BE2C (cell line): ENCODE measurements around the gene URGCP.
"Not testable (repeated sequence)": the region's sequence is repeated elsewhere in the genome, so short reads cannot be mapped to it uniquely, and the experiment has no call there.

Source experiments
- DNase-seq: peaks from one replicate; pipeline ENCODE4 v3.0.0-alpha.2; 2020
- H3K27me3 ChIP-seq: fragments of 250-450 bp; sonication (Bioruptor Pico); 2 replicates; pipeline ENCODE4 v1.5.1; 2020; ENCODE audit warnings: mild to moderate bottlenecking
- H3K36me3 ChIP-seq: fragments of 250-450 bp; sonication (Bioruptor Pico); 2 replicates; pipeline ENCODE4 v1.5.1; 2020; ENCODE audit warnings: mild to moderate bottlenecking
- H3K4me1 ChIP-seq: fragments of 250-450 bp; sonication (Bioruptor Pico); 2 replicates; pipeline ENCODE4 v1.5.1; 2020
- H3K4me3 ChIP-seq: 2 replicates; pipeline ENCODE4 v1.5.1; 2011; ENCODE audit warnings: low read depth, low read length
- H3K9me3 ChIP-seq: fragments of 250-450 bp; sonication (Bioruptor Pico); 2 replicates; pipeline ENCODE4 v1.5.1; 2020
- CTCF ChIP-seq: IDR thresholded peaks from 2 replicates; pipeline ENCODE4 v1.5.1; 2012; ENCODE audit warnings: mild to moderate bottlenecking, low read depth, low read length

URGCP gene

GRCh38 chr7:43905209-43905946 is 1.0 kb downstream of the URGCP start:
- DNase-seq, result peak; percentile 30
- Histone ChIP-seq H3K4me3 (peak overlapping the region; percentile 83), H3K4me1 (peaks cover 11% of the 10 kb centered on the region), H3K27me3 (no peaks in the 10 kb centered on the region; the same call in 1 of the 2 replicates), H3K9me3 (no peaks in the 10 kb centered on the region), H3K36me3 (no peaks in the 10 kb centered on the region)
- TF ChIP-seq CTCF, result no peak

- Histone ChIP-seq H3K36me3 (no peaks in the 10 kb centered on the region), H3K4me1 (peaks cover 11% of the 10 kb centered on the region), H3K9me3 (no peaks in the 10 kb centered on the region), H3K4me3 (no peak overlapping the region), H3K27me3 (no peaks in the 10 kb centered on the region; the same call in 1 of the 2 replicates)
- TF ChIP-seq CTCF, result no peak
- DNase-seq, result no peak
These were observed 1.7 kb downstream of the URGCP start for GRCh38 chr7:43904533-43905208.

- no peak for DNase-seq
- TF ChIP-seq CTCF, result no peak
- Histone ChIP-seq H3K4me3 (no peak overlapping the region), H3K36me3 (no peaks in the 10 kb centered on the region), H3K4me1 (peaks cover 11% of the 10 kb centered on the region), H3K9me3 (no peaks in the 10 kb centered on the region), H3K27me3 (no peaks in the 10 kb centered on the region; the same call in 1 of the 2 replicates)
These were observed 3.8 kb downstream of the URGCP start for GRCh38 chr7:43902542-43903054.

GRCh38 chr7:43898571-43898970 is 7.8 kb downstream of the URGCP start:
- DNase-seq, H3K9me3 ChIP-seq, H3K36me3 ChIP-seq, H3K4me1 ChIP-seq, H3K27me3 ChIP-seq, H3K4me3 ChIP-seq: not testable (repeated sequence)

GRCh38 chr7:43895847-43896415 is 10.5 kb downstream of the URGCP start:
- no peaks in the 10 kb centered on the region for H3K9me3 ChIP-seq
- no peak overlapping the region for H3K4me3 ChIP-seq
- no peak for TF ChIP-seq CTCF
- H3K27me3 ChIP-seq, result no peaks in the 10 kb centered on the region
- no peak for DNase-seq
- peaks cover 4% of the 10 kb centered on the region; the same call in 1 of the 2 replicates for H3K36me3 ChIP-seq
- no peaks in the 10 kb centered on the region for H3K4me1 ChIP-seq

GRCh38 chr7:43891069-43891955 is 15.1 kb downstream of the URGCP start:
- Histone ChIP-seq H3K4me3 (no peak overlapping the region), H3K9me3 (no peaks in the 10 kb centered on the region), H3K27me3 (no peaks in the 10 kb centered on the region), H3K4me1 (no peaks in the 10 kb centered on the region), H3K36me3 (peaks cover 9% of the 10 kb centered on the region)
- TF ChIP-seq CTCF, result no peak
- DNase-seq, result no peak
